Measurements from ENCODE around the gene IL22RA2. TPM values are rescaled to one million over a fixed set of nuclear protein-coding genes. Genes with fewer than 3 reads are reported as not detected.

The IL22RA2 gene
- total RNA-seq, 1 experiment from 2014 or later, result not detected

DNA sequence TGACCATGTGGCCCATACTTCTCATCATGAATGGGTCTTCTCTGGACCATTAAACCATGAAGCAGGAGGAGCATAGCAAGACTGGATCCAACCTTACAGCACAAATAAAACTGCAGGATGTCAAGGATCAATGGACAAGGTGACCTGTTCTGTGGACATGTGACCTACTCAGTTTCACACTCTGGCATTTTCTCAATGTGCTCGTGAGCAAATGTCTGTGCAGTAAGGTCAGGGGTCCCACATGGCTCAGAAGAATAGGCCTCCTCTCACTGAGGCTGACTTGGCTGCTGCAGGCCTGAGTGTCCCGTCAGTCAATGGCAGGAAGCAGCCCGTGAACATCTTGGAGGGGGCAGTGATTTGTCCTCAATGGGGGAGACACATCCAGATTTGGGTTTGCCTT, 68.5 kb downstream of the IL22RA2 start:
- H3K36me3 ChIP-seq (ENCODE audit: control insufficient read depth, insufficient read depth, low read length), result no peaks in the 10 kb centered on the region
- TF ChIP-seq, protein P1, sequence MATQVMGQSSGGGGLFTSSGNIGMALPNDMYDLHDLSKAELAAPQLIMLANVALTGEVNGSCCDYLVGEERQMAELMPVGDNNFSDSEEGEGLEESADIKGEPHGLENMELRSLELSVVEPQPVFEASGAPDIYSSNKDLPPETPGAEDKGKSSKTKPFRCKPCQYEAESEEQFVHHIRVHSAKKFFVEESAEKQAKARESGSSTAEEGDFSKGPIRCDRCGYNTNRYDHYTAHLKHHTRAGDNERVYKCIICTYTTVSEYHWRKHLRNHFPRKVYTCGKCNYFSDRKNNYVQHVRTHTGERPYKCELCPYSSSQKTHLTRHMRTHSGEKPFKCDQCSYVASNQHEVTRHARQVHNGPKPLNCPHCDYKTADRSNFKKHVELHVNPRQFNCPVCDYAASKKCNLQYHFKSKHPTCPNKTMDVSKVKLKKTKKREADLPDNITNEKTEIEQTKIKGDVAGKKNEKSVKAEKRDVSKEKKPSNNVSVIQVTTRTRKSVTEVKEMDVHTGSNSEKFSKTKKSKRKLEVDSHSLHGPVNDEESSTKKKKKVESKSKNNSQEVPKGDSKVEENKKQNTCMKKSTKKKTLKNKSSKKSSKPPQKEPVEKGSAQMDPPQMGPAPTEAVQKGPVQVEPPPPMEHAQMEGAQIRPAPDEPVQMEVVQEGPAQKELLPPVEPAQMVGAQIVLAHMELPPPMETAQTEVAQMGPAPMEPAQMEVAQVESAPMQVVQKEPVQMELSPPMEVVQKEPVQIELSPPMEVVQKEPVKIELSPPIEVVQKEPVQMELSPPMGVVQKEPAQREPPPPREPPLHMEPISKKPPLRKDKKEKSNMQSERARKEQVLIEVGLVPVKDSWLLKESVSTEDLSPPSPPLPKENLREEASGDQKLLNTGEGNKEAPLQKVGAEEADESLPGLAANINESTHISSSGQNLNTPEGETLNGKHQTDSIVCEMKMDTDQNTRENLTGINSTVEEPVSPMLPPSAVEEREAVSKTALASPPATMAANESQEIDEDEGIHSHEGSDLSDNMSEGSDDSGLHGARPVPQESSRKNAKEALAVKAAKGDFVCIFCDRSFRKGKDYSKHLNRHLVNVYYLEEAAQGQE (IDR thresholded peaks at IDR 0.05; ENCODE audit: insufficient read depth in 1 of 2, low read depth in 2 of 2, low read length in 1 of 2), result no peak
- TF ChIP-seq SIN3A (IDR thresholded peaks at IDR 0.05; ENCODE audit: borderline replicate concordance, insufficient read depth, low read depth, low read length), result no peak
- no peak for TF ChIP-seq POLR2AphosphoS5 (IDR thresholded peaks at IDR 0.05; ENCODE audit: low read depth, low read length)
- no peak for TF ChIP-seq TCF7L2 (IDR thresholded peaks at IDR 0.05; ENCODE audit: low read depth, low read length)
- TF ChIP-seq, protein P2, sequence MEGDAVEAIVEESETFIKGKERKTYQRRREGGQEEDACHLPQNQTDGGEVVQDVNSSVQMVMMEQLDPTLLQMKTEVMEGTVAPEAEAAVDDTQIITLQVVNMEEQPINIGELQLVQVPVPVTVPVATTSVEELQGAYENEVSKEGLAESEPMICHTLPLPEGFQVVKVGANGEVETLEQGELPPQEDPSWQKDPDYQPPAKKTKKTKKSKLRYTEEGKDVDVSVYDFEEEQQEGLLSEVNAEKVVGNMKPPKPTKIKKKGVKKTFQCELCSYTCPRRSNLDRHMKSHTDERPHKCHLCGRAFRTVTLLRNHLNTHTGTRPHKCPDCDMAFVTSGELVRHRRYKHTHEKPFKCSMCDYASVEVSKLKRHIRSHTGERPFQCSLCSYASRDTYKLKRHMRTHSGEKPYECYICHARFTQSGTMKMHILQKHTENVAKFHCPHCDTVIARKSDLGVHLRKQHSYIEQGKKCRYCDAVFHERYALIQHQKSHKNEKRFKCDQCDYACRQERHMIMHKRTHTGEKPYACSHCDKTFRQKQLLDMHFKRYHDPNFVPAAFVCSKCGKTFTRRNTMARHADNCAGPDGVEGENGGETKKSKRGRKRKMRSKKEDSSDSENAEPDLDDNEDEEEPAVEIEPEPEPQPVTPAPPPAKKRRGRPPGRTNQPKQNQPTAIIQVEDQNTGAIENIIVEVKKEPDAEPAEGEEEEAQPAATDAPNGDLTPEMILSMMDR (IDR thresholded peaks at IDR 0.05), result no peak
- ATAC-seq, result no peak
- no peaks in the 10 kb centered on the region; the same call in 1 of the 2 replicates for H3K9me3 ChIP-seq (ENCODE audit: control insufficient read depth, insufficient read depth, low read depth, low read length)
- in situ Hi-C loops (cut with HindIII; ENCODE audit: low pct_unique_long_range_greater_than_20kb, low sequenced_read_pairs) (no loop called here), intact Hi-C loops (cut with micrococcal nuclease; ENCODE audit: unreplicated experiment) (no loop called here)
- H3K4me3 ChIP-seq (ENCODE audit: low read depth in 2 of 2, low read length in 2 of 2), result no peak overlapping the region
- ChIA-PET POLR2A (no interaction called here), CTCF (no interaction called here)
- no peak overlapping the region for H3K27ac ChIP-seq (ENCODE audit: low read length)
- H3K4me1 ChIP-seq (ENCODE audit: control insufficient read depth, insufficient read depth, low read length), result no peaks in the 10 kb centered on the region
- no TSS peak for BruUV-seq (replicated peaks)
- DNase-seq (ENCODE audit: low read depth, low spot score), result no peak
- no peaks in the 10 kb centered on the region for H3K27me3 ChIP-seq (ENCODE audit: control insufficient read depth, insufficient read depth, low read length)

GRCh38 chr6:137102851-137103492, 70.5 kb downstream of the IL22RA2 start:
- ChIA-PET CTCF (interaction anchor here (0.6 kb wide), 1 partner anchor 169 kb away, joined by 3 read pairs; no protein-coding TSS in a partner anchor), POLR2A (no interaction called here)
- H3K27ac ChIP-seq (ENCODE audit: low read length), result no peak overlapping the region

More at GRCh38 chr6:137102851-137103492, 70.5 kb downstream of the IL22RA2 start:
- no peak for ATAC-seq
- no peak overlapping the region for H3K4me3 ChIP-seq (ENCODE audit: low read depth in 2 of 2, low read length in 2 of 2)
- no TSS peak for BruUV-seq (replicated peaks)
- intact Hi-C loops (cut with micrococcal nuclease; ENCODE audit: unreplicated experiment) (no loop called here), in situ Hi-C loops (cut with HindIII; ENCODE audit: low pct_unique_long_range_greater_than_20kb, low sequenced_read_pairs) (no loop called here)
- no peaks in the 10 kb centered on the region for H3K27me3 ChIP-seq (ENCODE audit: control insufficient read depth, insufficient read depth, low read length)
- H3K36me3 ChIP-seq (ENCODE audit: control insufficient read depth, insufficient read depth, low read length), result no peaks in the 10 kb centered on the region
- DNase-seq (ENCODE audit: low read depth, low spot score), result no peak
- TF ChIP-seq TCF7L2 (IDR thresholded peaks at IDR 0.05; ENCODE audit: low read depth, low read length) (no peak), SIN3A (IDR thresholded peaks at IDR 0.05; ENCODE audit: borderline replicate concordance, insufficient read depth, low read depth, low read length) (no peak), POLR2AphosphoS5 (IDR thresholded peaks at IDR 0.05; ENCODE audit: low read depth, low read length) (no peak)
- TF ChIP-seq, protein P2 (IDR thresholded peaks at IDR 0.05), result no peak
- TF ChIP-seq, protein P1 (IDR thresholded peaks at IDR 0.05; ENCODE audit: insufficient read depth in 1 of 2, low read depth in 2 of 2, low read length in 1 of 2), result no peak
- no peaks in the 10 kb centered on the region for H3K9me3 ChIP-seq (ENCODE audit: control insufficient read depth, insufficient read depth, low read depth, low read length)
- no peaks in the 10 kb centered on the region for H3K4me1 ChIP-seq (ENCODE audit: control insufficient read depth, insufficient read depth, low read length)

Measured in Panc1 (cell line).